NT2/D1 (cell line): ENCODE measurements around the gene SPEM1.

Source experiments
- DNase-seq: peaks from one replicate; pipeline ENCODE4 v3.0.0-alpha.2; 2011; ENCODE audit warnings: low read depth, low spot score
- H3K27me3 ChIP-seq: 2 replicates; pipeline ENCODE4 v1.6.0; 2011; ENCODE audit warnings: mild to moderate bottlenecking; ENCODE audit not compliant: insufficient read length, insufficient read depth
- H3K36me3 ChIP-seq: 2 replicates; pipeline ENCODE4 v1.6.1; 2011; ENCODE audit warnings: mild to moderate bottlenecking, low read length, mixed read lengths; ENCODE audit not compliant: insufficient read depth, insufficient read length
- H3K4me1 ChIP-seq: 2 replicates; pipeline ENCODE4 v1.5.1; 2011; ENCODE audit not compliant: insufficient read depth, insufficient read length
- H3K4me3 ChIP-seq: 2 replicates; pipeline ENCODE4 v1.5.1; 2011; ENCODE audit warnings: low read depth; ENCODE audit not compliant: insufficient read length
- H3K9ac ChIP-seq: 2 replicates; pipeline ENCODE4 v1.6.0; 2011; ENCODE audit warnings: low read depth; ENCODE audit not compliant: insufficient read length
- H3K9me3 ChIP-seq: 2 replicates; pipeline ENCODE4 v1.5.1; 2011; ENCODE audit warnings: mild to moderate bottlenecking, low read length; ENCODE audit not compliant: insufficient read depth
- SUZ12 ChIP-seq: IDR thresholded peaks from 2 replicates; pipeline ENCODE4 v1.6.1; 2011; ENCODE audit not compliant: insufficient read length, insufficient read depth; ENCODE audit errors: extremely low read depth
- YY1 ChIP-seq: IDR thresholded peaks from 2 replicates; pipeline ENCODE4 v1.6.1; 2011; ENCODE audit not compliant: insufficient read length, insufficient read depth
- ZNF274 ChIP-seq: IDR thresholded peaks from 2 replicates; pipeline ENCODE4 v1.6.1; 2011; ENCODE audit warnings: mild to moderate bottlenecking, low read depth, low read length

Gene SPEM1

GRCh38 chr17:7462474-7463371 lies 42.6 kb downstream of the SPEM1 start:
- H3K27me3 ChIP-seq, result no peaks in the 10 kb centered on the region
- no peak for DNase-seq
- peaks cover 10% of the 10 kb centered on the region for H3K4me1 ChIP-seq
- no peak overlapping the region for H3K4me3 ChIP-seq
- TF ChIP-seq SUZ12, result no peak
- no peak for TF ChIP-seq ZNF274
- no peak for TF ChIP-seq YY1
- H3K9me3 ChIP-seq, result no peaks in the 10 kb centered on the region
- peaks cover 30% of the 10 kb centered on the region for H3K36me3 ChIP-seq
- no peak overlapping the region for H3K9ac ChIP-seq

GRCh38 chr17:7463372-7463846 lies 43.3 kb downstream of the SPEM1 start:
- Histone ChIP-seq H3K27me3 (no peaks in the 10 kb centered on the region), H3K36me3 (peaks cover 30% of the 10 kb centered on the region), H3K4me3 (no peak overlapping the region), H3K9me3 (no peaks in the 10 kb centered on the region), H3K9ac (no peak overlapping the region), H3K4me1 (peaks cover 10% of the 10 kb centered on the region)
- no peak for DNase-seq
- no peak for TF ChIP-seq YY1
- no peak for TF ChIP-seq ZNF274
- TF ChIP-seq SUZ12, result no peak

GRCh38 chr17:7464081-7464480 lies 44.0 kb downstream of the SPEM1 start:
- Histone ChIP-seq H3K9ac (no peak overlapping the region), H3K27me3 (no peaks in the 10 kb centered on the region), H3K4me3 (no peak overlapping the region), H3K9me3 (no peaks in the 10 kb centered on the region), H3K36me3 (peaks cover 30% of the 10 kb centered on the region), H3K4me1 (peaks cover 10% of the 10 kb centered on the region)
- DNase-seq, result no peak
- TF ChIP-seq ZNF274 (no peak), SUZ12 (no peak), YY1 (no peak)

- Histone ChIP-seq H3K4me3 (no peak overlapping the region), H3K27me3 (no peaks in the 10 kb centered on the region), H3K4me1 (peaks cover 10% of the 10 kb centered on the region), H3K9me3 (no peaks in the 10 kb centered on the region), H3K9ac (no peak overlapping the region), H3K36me3 (peaks cover 30% of the 10 kb centered on the region)
- TF ChIP-seq ZNF274, result no peak
- no peak for TF ChIP-seq SUZ12
- no peak for TF ChIP-seq YY1
- no peak for DNase-seq
Observed at GRCh38 chr17:7465597-7466275, 45.6 kb downstream of the SPEM1 start.

- Histone ChIP-seq H3K36me3 (peaks cover 30% of the 10 kb centered on the region), H3K27me3 (no peaks in the 10 kb centered on the region), H3K9me3 (no peaks in the 10 kb centered on the region), H3K9ac (no peak overlapping the region), H3K4me1 (peaks cover 10% of the 10 kb centered on the region), H3K4me3 (no peak overlapping the region)
- TF ChIP-seq SUZ12, result no peak
- TF ChIP-seq YY1, result no peak
- TF ChIP-seq ZNF274, result no peak
- DNase-seq, result no peak
Observed at GRCh38 chr17:7466318-7466638, 46.2 kb downstream of the SPEM1 start.

- peaks cover 29% of the 10 kb centered on the region for H3K36me3 ChIP-seq
- H3K4me1 ChIP-seq, result peaks cover 5% of the 10 kb centered on the region
- no peak overlapping the region for H3K4me3 ChIP-seq
- H3K9ac ChIP-seq, result no peak overlapping the region
- TF ChIP-seq YY1 (peak; percentile 7), ZNF274 (no peak)
- no peak for DNase-seq
- no peaks in the 10 kb centered on the region for H3K9me3 ChIP-seq
- H3K27me3 ChIP-seq, result no peaks in the 10 kb centered on the region
Observed at GRCh38 chr17:7466639-7467341, 46.7 kb downstream of the SPEM1 start.

GRCh38 chr17:7467498-7467897 lies 47.4 kb downstream of the SPEM1 start:
- TF ChIP-seq YY1, result no peak
- TF ChIP-seq SUZ12, result no peak
- TF ChIP-seq ZNF274, result no peak

More at GRCh38 chr17:7467498-7467897, 47.4 kb downstream of the SPEM1 start:
- H3K9ac ChIP-seq, result no peak overlapping the region
- peaks cover 27% of the 10 kb centered on the region for H3K36me3 ChIP-seq
- H3K27me3 ChIP-seq, result no peaks in the 10 kb centered on the region
- H3K4me3 ChIP-seq, result no peak overlapping the region
- DNase-seq, result no peak
- H3K9me3 ChIP-seq, result no peaks in the 10 kb centered on the region
- peaks cover 3% of the 10 kb centered on the region for H3K4me1 ChIP-seq
